Activated CD8-positive, alpha-beta memory T cell treated with anti-CD3 and anti-CD28 coated beads, Interleukin-2, amount 50 U/mL, for 24 hours (primary cell): ENCODE measurements around the gene ALG6.
"Not testable (repeated sequence)": the region's sequence is repeated elsewhere in the genome, so short reads cannot be mapped to it uniquely, and the experiment has no call there.

Source experiments
- DNase-seq: peaks from one replicate; pipeline ENCODE4 v3.0.0-alpha.2; 2020; ENCODE audit errors: extremely low read depth

The ALG6 gene

GRCh38 chr1:63328781-63329180 lies 38.6 kb upstream of the ALG6 start:
- DNase-seq = no peak

- DNase-seq = no peak
These were observed 37.7 kb upstream of the ALG6 start for GRCh38 chr1:63329621-63330330.

GRCh38 chr1:63330331-63330916 lies 37.0 kb upstream of the ALG6 start:
- no peak for DNase-seq

GRCh38 chr1:63342402-63342801 lies 25.0 kb upstream of the ALG6 start:
- DNase-seq = no peak

- DNase-seq = no peak
These were observed 23.5 kb upstream of the ALG6 start for GRCh38 chr1:63343922-63344321.

GRCh38 chr1:63350320-63350719 lies 17.1 kb upstream of the ALG6 start:
- no peak for DNase-seq

- no peak for DNase-seq
These were observed 14.7 kb upstream of the ALG6 start for GRCh38 chr1:63352736-63353135.

- not testable (repeated sequence) for DNase-seq
These were observed 11.2 kb upstream of the ALG6 start for GRCh38 chr1:63356234-63356633.

- DNase-seq = no peak
These were observed 7.9 kb upstream of the ALG6 start for GRCh38 chr1:63359561-63359960.

GRCh38 chr1:63362073-63362472 lies 5.4 kb upstream of the ALG6 start:
- no peak for DNase-seq

- DNase-seq = no peak
These were observed 4.8 kb upstream of the ALG6 start for GRCh38 chr1:63362578-63362977.

- no peak for DNase-seq
These were observed 4.4 kb upstream of the ALG6 start for GRCh38 chr1:63363014-63363413.

- no peak for DNase-seq
These were observed 566 bp upstream of the ALG6 start for GRCh38 chr1:63366908-63367214.

GRCh38 chr1:63368131-63368530 lies 704 bp downstream of the ALG6 start:
- DNase-seq = no peak

GRCh38 chr1:63379583-63379982 lies 12.2 kb downstream of the ALG6 start:
- no peak for DNase-seq

- no peak for DNase-seq
These were observed 14.3 kb downstream of the ALG6 start for GRCh38 chr1:63381741-63382140.

- DNase-seq = no peak
These were observed 34.5 kb downstream of the ALG6 start for GRCh38 chr1:63401945-63402344.

- no peak for DNase-seq
These were observed 36.0 kb downstream of the ALG6 start for GRCh38 chr1:63403386-63403785.

GRCh38 chr1:63405021-63405420 lies 37.6 kb downstream of the ALG6 start:
- no peak for DNase-seq

- no peak for DNase-seq
These were observed 38.6 kb downstream of the ALG6 start for GRCh38 chr1:63405987-63406386.

GRCh38 chr1:63407002-63407401 lies 39.6 kb downstream of the ALG6 start:
- no peak for DNase-seq

GRCh38 chr1:63408331-63408730 lies 40.9 kb downstream of the ALG6 start:
- no peak for DNase-seq

GRCh38 chr1:63411066-63411465 lies 43.6 kb downstream of the ALG6 start:
- no peak for DNase-seq

GRCh38 chr1:63413394-63413793 lies 46.0 kb downstream of the ALG6 start:
- DNase-seq = no peak
